GM21390 (cell line): ENCODE results near the gene C1orf216.
A peak's percentile ranks its signal among the peaks of the same experiment; 100 is the strongest.
"Not testable (repeated sequence)": the region's sequence is repeated elsewhere in the genome, so short reads cannot be mapped to it uniquely, and the experiment has no call there.

Experiments used
- ATAC-seq: cut with Tn5 transposase; IDR thresholded peaks from one replicate; pipeline ENCODE4 v1.9.1; 2021; ENCODE audit not compliant: unreplicated experiment

The C1orf216 gene, protein sequence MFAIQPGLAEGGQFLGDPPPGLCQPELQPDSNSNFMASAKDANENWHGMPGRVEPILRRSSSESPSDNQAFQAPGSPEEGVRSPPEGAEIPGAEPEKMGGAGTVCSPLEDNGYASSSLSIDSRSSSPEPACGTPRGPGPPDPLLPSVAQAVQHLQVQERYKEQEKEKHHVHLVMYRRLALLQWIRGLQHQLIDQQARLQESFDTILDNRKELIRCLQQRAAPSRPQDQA

DNA sequence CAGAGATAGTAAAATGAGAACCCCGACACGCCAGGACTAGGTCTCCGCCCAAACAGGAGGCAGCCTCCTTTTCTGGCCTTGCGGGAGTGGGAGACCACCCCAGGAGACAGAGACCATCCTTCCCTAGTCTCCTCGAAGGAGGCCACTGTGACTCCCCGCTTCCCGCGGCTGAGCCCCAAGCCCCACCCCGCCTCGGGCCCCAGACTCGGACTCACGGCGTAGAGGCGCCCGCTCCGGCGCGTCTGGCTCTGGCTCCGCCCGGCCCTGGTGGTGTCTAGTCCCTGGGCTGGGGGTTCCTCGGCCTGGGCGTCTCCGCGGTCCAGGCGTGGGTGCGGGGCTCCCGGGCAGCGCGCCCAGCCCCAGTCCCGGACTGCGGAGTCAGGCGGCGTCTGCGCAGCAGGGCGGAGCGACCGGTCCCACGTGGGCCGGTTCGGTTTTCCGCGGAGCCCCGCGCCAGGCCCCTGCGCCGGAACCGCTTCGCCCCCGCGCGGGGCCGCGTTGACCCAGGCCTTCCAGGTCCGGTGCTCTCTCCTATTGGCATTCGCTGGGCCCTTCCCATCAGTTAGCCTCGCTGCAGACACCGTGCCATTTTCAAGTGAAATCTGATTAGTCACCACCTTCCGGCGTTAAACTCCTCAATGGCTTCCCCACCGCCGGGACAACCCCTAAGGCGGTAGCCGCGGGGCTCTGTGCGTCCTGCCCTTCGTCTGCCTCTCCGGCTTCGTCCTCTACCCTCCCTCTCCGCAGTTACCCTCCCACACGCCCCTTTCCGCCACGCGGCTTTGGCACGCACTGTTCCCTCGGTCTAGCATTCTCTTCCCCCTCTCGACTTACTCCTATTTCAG is at the start of gene C1orf216:
TSS of gene C1orf216 (minus strand) at position 393 of the 845 bp plus-strand sequence. CDS start 2,563 bp downstream, outside the sequence.
- ATAC-seq = peak; percentile 64

DNA sequence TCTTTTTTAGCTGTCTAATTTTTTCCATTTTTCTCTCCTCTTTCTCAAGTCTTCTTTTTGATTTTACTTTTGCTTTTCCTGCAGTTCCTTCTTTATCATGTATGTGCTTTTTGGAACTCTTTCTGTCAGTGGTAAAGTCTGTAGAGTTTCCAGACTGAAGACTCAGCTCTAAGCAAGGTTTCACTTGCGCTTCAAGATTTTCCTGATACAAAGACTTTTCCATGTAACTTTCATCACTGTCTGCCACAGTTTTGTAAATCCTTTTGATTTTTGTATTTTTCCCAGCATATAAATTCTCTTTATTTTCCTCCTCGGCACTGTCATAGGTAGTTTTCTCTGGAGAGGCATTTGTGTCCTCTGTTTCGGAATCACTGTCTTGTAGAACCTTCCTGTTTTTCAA is 45.6 kb upstream of the C1orf216 start:
- no peak for ATAC-seq

DNA sequence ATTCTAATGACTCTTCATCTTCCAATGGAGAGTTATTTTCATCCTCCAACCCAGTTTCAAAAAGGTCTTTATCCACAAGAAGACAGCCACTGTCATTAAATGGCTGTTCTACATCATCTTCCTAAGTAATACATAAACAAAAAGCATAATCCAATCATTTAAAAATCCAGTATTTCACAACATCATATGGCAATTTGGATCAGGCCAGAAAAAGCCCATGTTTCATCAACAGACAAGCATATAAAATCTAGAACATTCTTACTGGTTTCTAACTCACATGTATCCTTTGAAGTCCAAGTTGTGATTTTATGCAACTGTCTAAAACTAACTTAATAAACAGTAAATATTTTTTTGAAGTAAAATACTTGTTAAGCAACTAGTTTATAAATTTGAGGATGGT is 44.5 kb upstream of the C1orf216 start:
- ATAC-seq = no peak

DNA sequence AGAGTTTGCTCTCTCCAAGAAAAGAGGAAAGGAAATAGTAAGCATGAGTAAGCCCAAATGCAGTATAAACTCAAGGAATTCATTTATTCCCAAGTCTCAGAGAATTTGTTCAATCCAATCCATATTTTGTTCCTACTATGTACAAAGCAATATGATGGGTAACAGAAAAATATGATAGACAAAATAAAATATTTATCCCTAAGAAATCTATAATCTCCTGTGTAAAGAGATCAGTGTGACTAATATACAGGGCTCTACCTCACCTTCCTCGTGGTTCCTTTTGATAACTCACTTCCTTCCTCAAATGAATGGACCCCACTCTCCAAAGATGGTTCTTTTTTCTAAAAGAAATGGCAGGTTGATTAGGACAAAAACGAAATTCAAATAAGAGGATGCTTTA is 43.5 kb upstream of the C1orf216 start:
- no peak for ATAC-seq

DNA sequence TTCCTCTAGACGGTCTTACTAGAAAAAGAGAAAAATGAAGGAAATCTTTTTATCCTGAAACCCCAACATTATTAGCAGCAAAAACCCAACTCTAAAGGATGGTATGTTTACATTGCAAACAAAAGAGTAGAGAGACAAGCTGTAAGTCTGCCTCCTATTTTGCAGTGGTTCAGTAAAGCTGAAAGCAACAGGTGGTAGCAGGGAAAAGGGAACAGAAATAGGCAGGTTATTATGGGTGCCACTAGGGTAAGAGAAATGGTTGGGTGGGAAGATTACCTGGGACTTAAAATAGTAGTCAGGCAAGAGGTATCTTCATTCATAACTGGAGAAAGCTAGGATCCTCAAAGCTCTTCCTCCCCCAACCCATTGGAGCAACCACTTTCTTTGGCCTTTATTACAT is 37.4 kb upstream of the C1orf216 start:
- ATAC-seq = no peak

DNA sequence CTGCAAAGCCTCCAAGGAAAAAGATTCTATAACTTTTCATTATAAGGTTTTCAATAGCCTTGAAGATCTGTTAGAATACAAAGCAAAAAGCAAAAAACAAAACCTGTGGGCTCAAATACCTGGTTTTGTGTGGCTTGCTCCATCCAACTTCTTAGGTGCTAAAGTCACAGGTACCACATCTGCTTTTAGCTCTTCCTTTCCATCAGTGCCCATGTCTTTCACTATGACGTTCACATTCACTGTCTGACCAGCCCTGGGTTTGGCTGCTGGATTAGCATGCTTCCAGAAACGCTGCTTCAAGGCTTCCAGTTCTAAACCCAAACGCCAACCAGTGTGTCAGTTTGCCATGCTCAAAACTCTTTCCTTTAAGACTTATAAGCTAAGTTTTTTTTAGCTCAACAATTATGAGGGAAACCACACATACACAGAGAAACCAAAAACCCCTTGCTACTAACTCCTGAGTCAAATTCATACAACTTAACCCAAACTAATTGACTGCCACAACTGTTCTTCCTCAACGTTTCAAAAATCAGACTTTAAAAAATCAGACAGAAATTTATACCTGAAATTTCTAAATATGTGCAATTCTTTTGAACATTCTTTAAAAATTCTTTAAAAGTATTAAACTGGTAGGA is 35.1 kb upstream of the C1orf216 start:
- no peak for ATAC-seq

DNA sequence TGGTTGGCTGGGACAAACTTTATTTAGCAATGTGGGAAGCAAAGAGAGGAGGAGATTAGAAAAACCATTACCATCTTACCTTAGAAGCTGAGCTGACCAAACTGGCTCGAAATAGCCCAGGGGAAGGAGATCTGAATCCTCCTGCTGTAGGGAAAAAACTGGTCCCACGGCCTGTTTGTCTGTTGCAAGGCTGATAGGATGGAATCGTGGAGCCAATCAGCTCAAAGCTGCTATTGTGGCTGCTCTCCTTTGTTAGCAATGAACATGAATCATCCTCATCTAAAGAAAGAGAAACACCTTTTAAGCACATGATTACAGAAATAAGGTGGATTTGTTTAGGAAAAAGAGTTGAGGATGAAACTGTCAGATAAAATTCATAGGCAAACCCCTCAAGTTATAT is 29.6 kb upstream of the C1orf216 start:
- no peak for ATAC-seq

DNA sequence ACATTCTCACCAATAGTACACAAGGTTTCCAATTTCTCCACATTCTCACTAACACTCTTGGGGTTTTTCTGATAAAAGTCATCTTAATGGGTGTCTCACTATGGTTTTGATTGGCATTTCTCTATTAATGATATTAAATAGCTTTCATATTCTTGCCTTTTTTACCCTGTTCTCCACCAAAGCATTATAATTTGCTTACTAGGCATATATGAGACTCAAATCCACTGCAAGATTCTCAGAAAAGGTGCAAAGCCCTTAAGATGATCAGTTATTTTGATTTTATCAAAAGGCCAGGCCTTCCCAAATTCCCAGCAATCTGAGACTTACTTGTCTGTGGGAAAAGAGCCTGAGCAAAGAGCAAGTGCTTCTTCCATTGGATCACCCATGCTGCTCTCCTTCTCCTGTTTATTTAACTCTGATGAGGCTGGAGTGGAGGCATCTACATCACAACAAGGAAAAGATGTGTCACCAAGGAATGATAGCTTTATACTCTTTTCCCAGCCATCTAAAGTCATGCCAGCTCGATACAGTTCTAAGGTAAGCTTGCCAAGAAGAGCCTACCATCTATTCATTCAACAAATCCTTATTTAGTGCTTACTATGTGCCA is 26.5 kb upstream of the C1orf216 start:
- no peak for ATAC-seq

DNA sequence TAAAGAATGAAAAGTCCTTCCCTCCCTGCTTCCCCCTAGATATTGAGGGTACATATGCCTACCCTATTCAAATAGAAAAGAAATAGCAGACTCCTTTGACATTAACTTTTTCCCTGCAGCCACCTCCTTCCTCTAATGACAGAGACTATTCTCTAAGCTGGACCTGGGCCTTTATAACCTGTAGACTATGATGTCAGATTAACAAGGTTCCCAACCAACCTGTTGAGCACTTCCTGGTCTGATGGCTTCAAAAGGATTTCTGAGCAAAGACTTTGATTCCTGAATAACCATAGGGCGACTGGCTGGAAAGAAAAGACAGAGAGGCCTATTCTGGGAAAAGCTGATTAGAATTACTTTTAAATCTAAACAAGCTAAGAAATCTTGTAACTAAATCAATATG is 18.4 kb upstream of the C1orf216 start:
- no peak for ATAC-seq

DNA sequence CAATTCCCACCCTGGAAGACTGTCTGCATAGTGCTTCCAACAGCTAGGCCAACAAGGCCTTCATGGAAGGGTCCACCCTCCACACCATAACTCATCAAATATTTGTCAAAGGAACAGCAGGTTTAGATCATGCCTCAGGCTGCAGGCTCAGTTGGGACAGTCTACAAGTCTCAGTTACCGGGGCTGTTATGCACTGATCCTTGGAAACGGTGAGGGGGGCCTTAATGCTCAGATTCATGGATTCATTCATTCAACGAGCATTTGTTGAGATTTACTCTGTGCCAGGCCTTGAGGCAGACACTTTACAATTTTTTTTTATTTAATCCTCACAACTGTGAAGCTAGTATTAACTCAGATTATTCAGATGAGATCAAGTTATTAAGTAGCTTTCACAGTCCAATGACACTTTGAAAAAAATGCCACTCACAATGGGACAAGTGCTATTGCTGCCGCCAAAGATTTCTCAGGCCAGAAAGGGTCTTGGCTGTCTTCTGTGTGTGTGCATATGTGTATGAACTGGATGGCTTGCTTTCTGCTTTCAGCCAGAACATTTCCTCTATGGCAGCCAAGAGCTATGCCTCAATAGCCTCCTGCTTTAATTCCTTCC is 8.9 kb upstream of the C1orf216 start:
- no peak for ATAC-seq

DNA sequence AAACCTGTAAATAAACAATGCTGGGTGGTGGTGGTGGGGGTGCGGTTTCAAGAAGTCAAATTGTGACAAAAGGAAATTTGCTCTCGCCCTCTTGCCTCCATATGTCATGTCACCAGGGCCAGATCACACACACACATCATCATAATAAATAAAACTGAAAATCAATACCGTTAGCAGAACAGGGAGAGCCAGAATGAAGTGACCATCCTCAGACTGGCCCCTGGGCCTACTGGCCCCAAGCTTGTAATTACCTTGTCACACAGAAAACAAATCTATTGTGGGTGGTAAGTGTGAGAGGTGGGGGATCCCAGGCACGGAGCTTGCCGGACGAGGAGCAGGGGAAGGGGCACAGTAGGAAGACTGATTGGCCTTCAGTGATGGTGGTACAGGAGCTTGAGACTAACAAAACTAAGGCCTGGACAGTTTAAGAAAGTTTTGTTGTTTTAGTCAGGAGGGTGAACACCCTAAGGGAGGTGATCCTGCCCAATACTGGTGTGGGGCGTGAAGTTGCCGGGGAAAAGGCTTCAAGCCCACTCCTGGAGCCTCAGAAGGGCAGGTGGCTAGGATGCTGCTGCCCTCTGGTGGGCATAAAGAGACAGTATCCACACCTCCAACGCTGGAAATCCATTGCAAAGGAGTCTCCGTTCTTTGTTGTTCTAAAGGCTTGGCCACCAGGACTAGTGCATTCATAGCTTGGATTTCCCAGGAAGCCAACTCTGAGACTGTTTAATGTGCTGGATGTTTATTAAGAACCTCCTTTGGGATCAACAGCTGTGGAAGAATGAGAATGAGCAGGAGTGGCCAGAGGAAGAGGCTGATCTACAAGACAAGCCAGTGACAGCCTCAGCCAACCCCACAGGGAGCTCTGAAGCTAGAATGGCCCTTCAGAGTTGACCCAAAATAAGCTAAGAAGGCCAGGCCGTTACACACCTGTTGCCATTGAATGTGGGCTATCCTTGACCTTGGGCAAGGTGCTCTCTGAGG is 8.1 kb upstream of the C1orf216 start:
- no peak for ATAC-seq

DNA sequence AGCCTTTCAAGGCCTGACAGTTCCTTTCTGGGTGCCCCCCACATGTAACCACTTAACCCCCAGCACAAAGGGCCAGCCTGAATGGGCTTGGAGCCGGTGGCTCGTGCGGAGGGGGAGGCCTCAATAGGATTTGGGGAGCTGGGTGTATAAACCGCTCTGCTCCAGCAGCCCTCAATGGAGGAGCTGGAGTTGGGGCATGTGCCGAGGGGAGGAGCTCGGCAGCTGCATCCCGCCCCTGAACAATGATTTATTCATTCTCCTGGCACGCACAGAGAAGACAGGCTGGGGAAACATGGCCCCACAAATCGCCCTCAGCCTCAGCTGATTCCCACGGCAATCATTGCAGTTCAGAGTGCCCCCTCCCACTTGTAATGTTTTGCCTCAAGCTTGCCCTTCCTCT is 6.9 kb upstream of the C1orf216 start:
- no peak for ATAC-seq

DNA sequence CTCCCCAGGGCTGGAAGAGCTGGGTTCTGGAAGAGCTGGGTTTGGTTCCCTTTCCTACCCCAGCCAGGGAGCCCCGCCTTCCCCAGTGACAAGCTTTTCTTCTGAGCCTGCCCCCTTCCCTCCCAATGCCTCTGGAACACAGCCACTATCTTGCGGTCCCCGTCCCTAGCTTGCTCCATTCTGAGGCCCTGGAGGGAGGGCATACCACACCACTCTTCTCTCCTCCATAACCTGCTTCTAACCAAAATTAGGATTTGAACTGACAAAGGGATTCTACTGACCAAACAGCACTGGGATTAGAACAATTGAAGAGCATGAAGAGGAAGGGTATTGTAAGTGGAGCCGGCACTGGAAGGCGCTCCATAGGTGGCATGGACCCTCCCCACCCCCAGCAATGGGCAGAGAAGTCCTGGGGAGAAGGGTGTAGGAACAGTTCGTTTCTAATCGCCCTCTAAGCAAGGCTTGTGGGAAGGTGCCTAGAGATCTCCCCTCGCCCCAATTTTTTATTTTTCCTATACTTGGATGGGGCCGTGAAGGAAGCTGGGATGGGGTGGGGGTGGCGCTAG is 690 bp downstream of the C1orf216 start:
- ATAC-seq = no peak

DNA sequence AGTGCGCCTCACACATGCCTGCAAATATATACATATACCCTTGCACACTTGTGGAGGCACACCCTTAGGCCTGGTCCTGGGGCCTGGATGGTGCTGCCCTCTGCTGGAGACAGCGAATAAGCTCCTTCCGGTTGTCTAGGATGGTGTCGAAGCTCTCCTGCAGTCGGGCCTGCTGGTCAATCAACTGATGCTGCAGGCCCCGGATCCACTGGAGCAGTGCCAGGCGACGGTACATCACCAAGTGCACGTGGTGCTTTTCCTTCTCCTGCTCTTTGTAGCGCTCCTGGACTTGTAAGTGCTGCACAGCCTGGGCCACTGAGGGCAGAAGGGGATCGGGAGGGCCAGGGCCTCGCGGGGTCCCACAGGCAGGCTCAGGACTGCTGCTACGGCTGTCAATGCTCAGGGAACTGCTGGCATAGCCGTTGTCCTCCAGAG is 3.1 kb downstream of the C1orf216 start:
- ATAC-seq = no peak

DNA sequence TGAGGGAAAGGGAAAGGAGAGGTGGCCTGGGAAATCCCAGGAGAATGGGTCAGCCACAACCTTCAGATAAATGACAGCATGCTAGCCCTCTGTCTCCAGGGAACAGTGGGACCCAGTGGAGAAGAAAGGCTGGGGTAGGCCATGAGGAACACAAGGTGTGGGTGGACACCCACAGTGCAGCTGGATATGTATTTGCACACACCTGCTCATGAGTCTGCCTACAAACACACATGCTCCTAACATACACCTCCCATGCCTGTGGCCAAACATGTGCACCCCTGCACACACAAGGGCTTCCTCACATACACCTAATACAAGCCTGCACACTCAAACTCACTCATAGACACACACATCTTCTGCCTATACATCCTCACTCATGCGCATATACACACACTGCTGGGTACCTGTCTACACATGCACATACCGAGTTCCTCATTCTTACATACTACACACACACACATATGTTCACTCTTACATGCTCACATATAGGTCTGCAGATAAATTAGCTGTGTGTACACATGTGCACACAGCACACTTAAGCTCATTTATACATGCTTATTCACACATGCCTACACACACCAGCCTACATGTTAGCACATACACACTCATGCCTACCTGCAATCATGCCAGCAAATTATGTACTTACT is 3.6 kb downstream of the C1orf216 start:
- ATAC-seq = no peak

DNA sequence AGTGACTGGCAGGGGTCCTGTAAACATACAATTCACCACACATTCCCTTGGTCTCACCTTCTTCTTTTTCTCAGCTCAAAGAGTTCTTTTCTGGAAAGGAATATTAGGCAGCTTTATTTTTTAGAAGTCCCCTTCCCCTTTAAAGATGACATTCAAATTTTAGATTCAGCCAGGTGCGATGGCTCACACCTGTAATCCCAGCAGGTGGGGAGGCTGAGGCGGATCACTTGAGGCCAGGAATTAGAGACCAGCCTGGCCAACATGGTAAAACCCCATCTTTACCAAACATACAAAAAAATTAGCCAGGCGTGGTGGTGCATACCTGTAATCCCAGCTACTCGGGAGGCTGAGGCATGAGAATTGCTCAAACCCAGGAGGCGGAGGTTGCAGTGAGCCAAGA is 7.6 kb downstream of the C1orf216 start:
- ATAC-seq = not testable (repeated sequence)

DNA sequence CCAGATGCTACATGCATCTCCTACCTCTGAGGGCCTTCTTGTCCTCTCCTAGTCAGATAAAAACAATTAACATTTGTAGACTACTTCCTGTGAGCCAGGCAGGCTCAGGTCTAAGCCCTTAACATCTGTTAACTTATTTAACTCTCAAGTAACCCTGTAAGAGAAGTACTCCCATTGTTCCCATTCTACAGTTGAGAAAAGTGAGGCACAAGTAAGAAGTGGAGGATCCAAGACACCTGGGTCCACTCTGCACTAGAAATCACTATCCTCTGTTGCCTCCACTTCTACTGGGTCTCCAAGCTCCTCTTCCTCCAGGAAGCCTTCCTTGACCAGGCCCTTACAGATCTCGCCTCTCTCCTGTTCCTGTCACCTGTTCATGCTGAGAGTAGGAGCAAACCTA is 9.7 kb downstream of the C1orf216 start:
- no peak for ATAC-seq

DNA sequence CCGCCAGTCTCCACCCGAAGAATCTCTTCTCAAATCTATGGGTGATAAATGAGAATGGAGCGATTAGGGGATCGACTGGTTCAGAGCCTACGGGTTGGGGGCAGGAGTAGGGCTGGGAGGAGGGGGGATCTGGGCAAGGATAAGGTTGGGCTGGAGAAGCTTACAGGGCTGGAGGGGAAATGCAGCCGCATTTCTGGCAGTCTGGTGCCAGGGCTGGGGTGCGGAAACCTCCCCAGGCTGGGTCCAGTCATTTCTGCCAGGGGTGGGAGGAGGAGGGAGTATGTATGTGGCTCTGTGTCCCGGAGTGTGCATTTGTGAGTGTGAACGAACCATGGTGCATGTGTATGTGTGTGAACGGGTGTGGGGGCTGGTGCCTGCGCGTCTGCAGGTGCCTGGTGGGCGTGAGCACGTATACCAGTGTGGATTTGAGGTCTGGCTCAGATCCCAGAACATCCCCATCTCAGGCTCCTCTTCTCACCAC is 10.2 kb downstream of the C1orf216 start:
- no peak for ATAC-seq
